Cardiac muscle cell (in vitro differentiated cells and primary cell): ENCODE results near the gene FANCF. TPM values are rescaled to one million over a fixed set of nuclear protein-coding genes. Genes with fewer than 3 reads are reported as not detected.

Experiments used
- DNase-seq, 2 donors: peaks; one replicate each; pipeline versions ENCODE4 v3.0.0 to v3.0.0-alpha.2; 2010 to 2017; ENCODE audit warnings: low read depth in 1 of 2, low spot score in 1 of 2
- H3K27ac ChIP-seq: fragments of 200-600 bp; sonication (generic); 2 replicates; pipeline ENCODE4 v1.5.1; 2016
- H3K27me3 ChIP-seq: fragments of 200-600 bp; sonication (generic); 2 replicates; pipeline ENCODE4 v1.6.0; 2016; ENCODE audit warnings: control low read depth
- H3K36me3 ChIP-seq: fragments of 200-600 bp; sonication (generic); 2 replicates; pipeline ENCODE4 v1.5.1; 2016; ENCODE audit warnings: control low read depth
- H3K4me1 ChIP-seq: fragments of 200-600 bp; sonication (generic); 2 replicates; pipeline ENCODE4 v1.8.1; 2017; ENCODE audit warnings: low read depth, mild to moderate bottlenecking, mixed run types
- H3K4me3 ChIP-seq: fragments of 200-600 bp; sonication (generic); 2 replicates; pipeline ENCODE4 v1.5.1; 2016; ENCODE audit warnings: mild to moderate bottlenecking
- H3K9me3 ChIP-seq: fragments of 200-600 bp; sonication (generic); 2 replicates; pipeline ENCODE4 v1.5.1; 2017; ENCODE audit warnings: low read depth, mild to moderate bottlenecking, control low read depth
- CTCF ChIP-seq: IDR thresholded peaks from 2 replicates; pipeline ENCODE4 v1.5.1; 2012; ENCODE audit warnings: low read depth, mild to moderate bottlenecking, low read length
- polyA plus RNA-seq: library from polyadenylated mRNA; unstranded; fragments of >200 nt; fragmentation: Nextera tagmentation; extraction: Ambion mirVana; gene quantifications from 2 replicates; pipeline ENCODE4 v1.2.1, GENCODE V29; 2016
- total RNA-seq: library from RNA; depleted of rRNA; stranded (reverse); fragments of >200 nt; gene quantifications from 2 replicates; pipeline ENCODE4 v1.2.3, GENCODE V29; 2016

FANCF gene
- total and polyA plus RNA-seq, 2 experiments from 2014 or later: 14.5 to 16.3 TPM

GRCh38 chr11:22633354-22633902 lies 7.8 kb upstream of the FANCF start:
- DNase-seq: no peak
- Histone ChIP-seq H3K4me1 (no peaks in the 10 kb centered on the region), H3K36me3 (no peaks in the 10 kb centered on the region), H3K27me3 (no peaks in the 10 kb centered on the region), H3K4me3 (no peak overlapping the region), H3K9me3 (no peaks in the 10 kb centered on the region), H3K27ac (no peak overlapping the region)
- no peak for TF ChIP-seq CTCF

GRCh38 chr11:22627421-22627820 lies 1.8 kb upstream of the FANCF start:
- no peak for DNase-seq

GRCh38 chr11:22626573-22627239 lies 1.1 kb upstream of the FANCF start:
- H3K4me3 ChIP-seq: peak overlapping the region; percentile 93
- no peak overlapping the region for H3K27ac ChIP-seq

More at GRCh38 chr11:22627421-22627820, 1.8 kb upstream of the FANCF start:
- H3K36me3 ChIP-seq: no peaks in the 10 kb centered on the region
- H3K27ac ChIP-seq: no peak overlapping the region
- no peak for TF ChIP-seq CTCF
- no peak overlapping the region for H3K4me3 ChIP-seq
- no peaks in the 10 kb centered on the region for H3K9me3 ChIP-seq
- H3K27me3 ChIP-seq: no peaks in the 10 kb centered on the region
- H3K4me1 ChIP-seq: peaks cover 10% of the 10 kb centered on the region

GRCh38 chr11:22624742-22625447 lies 728 bp downstream of the FANCF start:
- DNase-seq: peak; percentile 63 to 75
- Histone ChIP-seq H3K9me3 (no peaks in the 10 kb centered on the region), H3K27ac (peak overlapping the region; percentile 84), H3K27me3 (no peaks in the 10 kb centered on the region), H3K4me1 (peaks cover 10% of the 10 kb centered on the region), H3K36me3 (no peaks in the 10 kb centered on the region), H3K4me3 (peak overlapping the region; percentile 93)
- TF ChIP-seq CTCF: peak; percentile 50

More at GRCh38 chr11:22626573-22627239, 1.1 kb upstream of the FANCF start:
- Histone ChIP-seq H3K4me1 (peaks cover 10% of the 10 kb centered on the region), H3K27me3 (no peaks in the 10 kb centered on the region), H3K9me3 (no peaks in the 10 kb centered on the region), H3K36me3 (no peaks in the 10 kb centered on the region)
- TF ChIP-seq CTCF: no peak
- peak in 1 of 2 donors; percentile 2 for DNase-seq

- Histone ChIP-seq H3K27me3 (no peaks in the 10 kb centered on the region), H3K4me3 (no peak overlapping the region), H3K4me1 (no peaks in the 10 kb centered on the region), H3K27ac (no peak overlapping the region), H3K9me3 (no peaks in the 10 kb centered on the region), H3K36me3 (no peaks in the 10 kb centered on the region)
- DNase-seq: no peak
- no peak for TF ChIP-seq CTCF
Observed at GRCh38 chr11:22617868-22618267, 7.8 kb downstream of the FANCF start.
